Adrenal gland (tissue), 12 donors: ENCODE results near the gene RECK. TPM values are rescaled to one million over a fixed set of nuclear protein-coding genes. Genes with fewer than 3 reads are reported as not detected.

Experiments used
- DNase-seq, 7 donors: peaks; one replicate each; pipeline ENCODE4 v3.0.0-alpha.2; 2019 to 2020
- H3K27ac ChIP-seq, 5 donors: fragments of 200-600 bp; sonication (generic) in 4 of 5; 1 replicate in 3 of 5; 2 replicates in 2 of 5; pipeline versions ENCODE4 v1.5.1 to v1.8.0; 2016 to 2020; ENCODE audit warnings: mild to moderate bottlenecking in 1 of 5
- H3K27me3 ChIP-seq: fragments of 200-600 bp; 2 replicates; pipeline ENCODE4 v1.8.0; 2021
- H3K36me3 ChIP-seq, 2 donors: fragments of 200-600 bp; replicated peaks in 1 of 2; 1 replicate in 1 of 2; 2 replicates in 1 of 2; pipeline versions ENCODE4 v1.5.1 to v1.8.0; 2018 to 2022
- H3K4me1 ChIP-seq, 2 donors: fragments of 200-600 bp; replicated peaks in 1 of 2; 1 replicate in 1 of 2; 2 replicates in 1 of 2; pipeline versions ENCODE4 v1.5.1 to v1.8.0; 2018 to 2021
- H3K4me3 ChIP-seq, 4 donors: fragments of 200-600 bp; sonication (generic) in 3 of 4; one replicate each; pipeline ENCODE4 v1.5.1; 2016 to 2018
- H3K9me3 ChIP-seq, 3 donors: fragments of 200-600 bp; sonication (generic) in 1 of 3; replicated peaks in 1 of 3; 1 replicate in 2 of 3; 2 replicates in 1 of 3; pipeline versions ENCODE4 v1.5.1 to v1.8.0; 2016 to 2021
- POLR2A ChIP-seq, 2 donors: fragments of 450-650 bp; IDR thresholded peaks; one replicate each; pipeline ENCODE4 v1.6.1; 2017; ENCODE audit warnings: antibody characterized with exemption in 2 of 2, mild to moderate bottlenecking in 2 of 2, moderate library complexity in 1 of 2
- WGBS, 4 donors: extraction: QIAGEN DNeasy Blood & Tissue Kit in 2 of 4; methylation state at CpG; one replicate each; pipeline versions ENCODE4 v1.1.5 to v1.1.7; 2013 to 2017; 5-methylcytosine and 5-hydroxymethylcytosine counted together
- intact Hi-C, 2 donors: fragments of 100-400 bp; cut with DNase I; formaldehyde crosslinking; loops; one replicate each; pipeline versions ENCODE4 v1.14.1 to v1.15.0; 2022 to 2023
- polyA plus RNA-seq, 3 donors: library from polyadenylated mRNA; stranded (reverse); fragments of 200-250 nt in 2 of 3; fragments of 350-450 nt in 1 of 3; fragmentation: Illumina TruSeq in 1 of 3; extraction: RNeasy Lipid Tissue Mini Kit (QIAGEN cat#74804) in 1 of 3; gene quantifications; one replicate each; pipeline ENCODE4 v1.2.3, GENCODE V29; 2013 to 2014
- total RNA-seq, 9 donors: library from RNA; depleted of rRNA in 4 of 9; stranded (reverse); fragments of >200 nt in 4 of 9; fragments of 120-200 nt in 1 of 9; fragmentation: NEBNext Ultra II Directional in 1 of 9; extraction: Animal tissue kit (Norgen Biotek cat#: 25700) in 1 of 9; gene quantifications; one replicate each; pipeline versions ENCODE4 v1.1.0 to v1.2.4, GENCODE V29; 2013 to 2023
- TF ChIP-seq, protein P1 (sequence below), 6 experiments: fragments of 450-650 bp in 4 of 6; fragments of 200-600 bp in 2 of 6; sonication (generic) in 1 of 6; IDR thresholded peaks; 1 replicate in 5 of 6; 2 replicates in 1 of 6; pipeline versions ENCODE4 v1.5.1 to v1.8.0; 2016 to 2021; ENCODE audit warnings: antibody characterized with exemption in 6 of 6, mild to moderate bottlenecking in 2 of 6, moderate library complexity in 1 of 6
- donor health status: healthy with polysubstance abuse.
- donor health status: Bipolar disorder and iron deficiency.
- donor health status: DM: yes; HTN: yes; CAD: no.
- donor health status: DM: no; HTN: no; CAD: no.
- donor health status: DM: no; HTN: no; CAD: no.
- donor health status: DM: yes; HTN: yes; CAD: no.

Gene RECK
- total and polyA plus RNA-seq, 12 donors: 4.1 to 15.8 (median 9.6) TPM

DNA sequence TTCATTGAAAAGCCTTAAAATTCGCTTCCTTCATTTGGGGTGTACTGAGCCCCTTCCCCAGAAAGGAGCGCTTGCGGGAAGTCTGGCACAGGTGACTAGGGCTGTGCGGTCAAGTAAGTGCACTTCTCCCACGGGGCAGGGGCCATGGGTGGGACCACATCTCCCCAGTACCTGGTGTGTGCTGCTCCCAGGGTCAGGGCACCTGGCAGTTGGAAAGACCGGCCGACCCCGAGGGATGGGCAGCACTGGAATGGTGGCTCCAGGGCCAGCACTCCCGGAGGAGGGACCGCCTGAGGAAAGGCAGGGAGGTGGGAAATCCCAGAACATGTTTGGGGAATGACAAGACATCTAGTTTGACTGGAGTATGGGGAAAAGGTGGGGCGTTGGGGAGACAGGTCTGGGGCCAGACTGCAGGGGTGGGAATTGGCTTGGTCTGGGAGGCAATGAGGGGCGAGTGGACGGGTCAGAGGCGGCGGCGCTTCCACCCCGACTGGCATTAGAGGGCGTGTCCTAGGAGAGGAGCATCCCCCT lies 99.1 kb downstream of the RECK start:
- Histone ChIP-seq H3K4me1 (peaks cover 9 to 21% of the 10 kb centered on the region in 2 donors), H3K36me3 (no peaks in the 10 kb centered on the region), H3K4me3 (peak overlapping the region in 2 of 4 donors; percentile 41 to 89), H3K27me3 (no peaks in the 10 kb centered on the region), H3K9me3 (no peaks in the 10 kb centered on the region), H3K27ac (no peak overlapping the region)
- DNase-seq: peak in 1 of 7 donors; percentile 40
- 20 to 42% (median 26%) methylated on average over 8 to 18 of the region's 18 CpGs for WGBS, 4 donors
- intact Hi-C loops: no loop called here
- TF ChIP-seq, protein P1, sequence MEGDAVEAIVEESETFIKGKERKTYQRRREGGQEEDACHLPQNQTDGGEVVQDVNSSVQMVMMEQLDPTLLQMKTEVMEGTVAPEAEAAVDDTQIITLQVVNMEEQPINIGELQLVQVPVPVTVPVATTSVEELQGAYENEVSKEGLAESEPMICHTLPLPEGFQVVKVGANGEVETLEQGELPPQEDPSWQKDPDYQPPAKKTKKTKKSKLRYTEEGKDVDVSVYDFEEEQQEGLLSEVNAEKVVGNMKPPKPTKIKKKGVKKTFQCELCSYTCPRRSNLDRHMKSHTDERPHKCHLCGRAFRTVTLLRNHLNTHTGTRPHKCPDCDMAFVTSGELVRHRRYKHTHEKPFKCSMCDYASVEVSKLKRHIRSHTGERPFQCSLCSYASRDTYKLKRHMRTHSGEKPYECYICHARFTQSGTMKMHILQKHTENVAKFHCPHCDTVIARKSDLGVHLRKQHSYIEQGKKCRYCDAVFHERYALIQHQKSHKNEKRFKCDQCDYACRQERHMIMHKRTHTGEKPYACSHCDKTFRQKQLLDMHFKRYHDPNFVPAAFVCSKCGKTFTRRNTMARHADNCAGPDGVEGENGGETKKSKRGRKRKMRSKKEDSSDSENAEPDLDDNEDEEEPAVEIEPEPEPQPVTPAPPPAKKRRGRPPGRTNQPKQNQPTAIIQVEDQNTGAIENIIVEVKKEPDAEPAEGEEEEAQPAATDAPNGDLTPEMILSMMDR (IDR thresholded peaks at IDR 0.05): no peak
- no peak for TF ChIP-seq POLR2A (IDR thresholded peaks at IDR 0.05)

DNA sequence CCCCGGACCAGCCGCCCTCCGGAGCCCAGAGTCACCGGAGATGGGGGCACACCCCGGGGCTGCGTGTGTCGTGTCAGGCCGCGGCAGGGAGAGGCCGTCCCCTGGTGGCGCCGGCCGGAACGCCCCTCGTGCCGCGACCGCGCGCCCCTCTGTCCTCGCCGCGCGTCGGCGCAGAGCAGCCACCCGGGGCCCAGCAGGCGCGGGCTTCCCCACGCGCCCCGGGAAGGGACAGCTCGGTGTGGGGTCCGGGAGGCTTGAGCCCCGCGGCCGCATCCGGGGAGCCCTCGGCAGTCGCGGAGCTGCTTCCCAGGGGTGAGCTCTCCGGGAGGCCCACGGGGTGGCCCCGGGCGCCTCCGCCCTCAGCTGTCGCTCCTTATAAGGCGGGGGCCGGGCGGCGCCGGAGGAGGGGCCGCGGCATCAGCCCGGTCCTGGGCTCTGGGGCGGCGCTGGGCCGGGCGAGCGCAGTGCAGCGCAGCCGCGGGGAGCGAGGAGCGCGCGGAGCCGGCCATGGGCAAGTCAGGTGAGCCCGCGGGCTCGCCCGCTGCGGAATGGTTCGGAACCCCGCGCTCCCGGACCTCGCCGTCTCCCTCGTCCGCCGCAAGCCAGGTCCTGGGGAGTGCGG lies 99.7 kb downstream of the RECK start, which contains the start of gene GLIPR2:
Gene GLIPR2, plus strand, starts transcription at position 462 of the 622 bp plus-strand sequence. Its CDS starts 46 bp downstream, at position 508.
- H3K36me3 ChIP-seq: no peaks in the 10 kb centered on the region
- peak; percentile 58 to 76 for TF ChIP-seq POLR2A (IDR thresholded peaks at IDR 0.05)
- TF ChIP-seq, protein P1 (IDR thresholded peaks at IDR 0.05): peak in 3 of 6 experiments; percentile 18 to 43 (median 38)
- WGBS, 4 donors: 0 to 1% methylated on average over 73 to 83 of the region's 83 CpGs; no CpG with 5 or more reads in 2 of the 4 donors
- H3K4me1 ChIP-seq: peaks cover 9 to 27% of the 10 kb centered on the region in 2 donors
- peak within 1 kb of the TSS in 3 of 5 donors; percentile 48 to 67 (median 53) for H3K27ac ChIP-seq
- H3K9me3 ChIP-seq: no peaks in the 10 kb centered on the region
- intact Hi-C loops: no loop called here
- DNase-seq: peak; percentile 60 to 79 (median 78)
- H3K27me3 ChIP-seq: no peaks in the 10 kb centered on the region
- H3K4me3 ChIP-seq: peak within 1 kb of the TSS in 3 of 4 donors; percentile 34 to 89 (median 41)

DNA sequence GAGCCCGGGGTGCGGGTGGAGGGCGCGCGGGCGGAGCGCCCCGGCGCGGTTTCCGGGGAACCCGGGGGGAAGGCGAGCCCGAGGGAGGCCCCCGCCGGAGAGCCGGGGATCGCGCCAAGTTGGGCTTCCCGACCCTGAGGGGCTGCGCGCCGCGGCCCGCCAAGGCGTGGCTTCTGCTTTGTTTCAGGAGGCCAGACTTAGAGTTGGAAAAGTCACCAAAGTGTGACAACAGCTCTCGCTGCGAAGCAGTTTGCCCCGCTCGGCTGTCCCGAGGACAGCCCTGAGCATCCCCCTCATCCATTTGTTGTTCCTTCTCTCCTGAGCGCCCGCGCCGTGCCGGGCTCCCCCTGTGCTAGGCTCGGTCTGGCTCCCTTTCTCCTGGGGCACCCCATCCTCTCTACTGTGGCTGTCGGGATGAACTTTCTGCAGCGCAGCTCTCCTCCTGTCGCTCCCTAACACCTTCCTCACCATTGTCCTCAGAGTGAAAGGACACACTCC lies 100.2 kb downstream of the RECK start:
- 1 to 3% (median 1%) methylated on average over 5 to 40 of the region's 40 CpGs for WGBS, 4 donors
- Histone ChIP-seq H3K27me3 (no peaks in the 10 kb centered on the region), H3K27ac (peak overlapping the region in 3 of 5 donors; percentile 48 to 67 (median 53)), H3K36me3 (no peaks in the 10 kb centered on the region), H3K4me3 (peak overlapping the region in 3 of 4 donors; percentile 34 to 89 (median 41)), H3K4me1 (peaks cover 9 to 33% of the 10 kb centered on the region in 2 donors), H3K9me3 (no peaks in the 10 kb centered on the region)
- intact Hi-C loops: no loop called here
- DNase-seq: no peak
- TF ChIP-seq, protein P1 (IDR thresholded peaks at IDR 0.05): no peak
- no peak for TF ChIP-seq POLR2A (IDR thresholded peaks at IDR 0.05)

DNA sequence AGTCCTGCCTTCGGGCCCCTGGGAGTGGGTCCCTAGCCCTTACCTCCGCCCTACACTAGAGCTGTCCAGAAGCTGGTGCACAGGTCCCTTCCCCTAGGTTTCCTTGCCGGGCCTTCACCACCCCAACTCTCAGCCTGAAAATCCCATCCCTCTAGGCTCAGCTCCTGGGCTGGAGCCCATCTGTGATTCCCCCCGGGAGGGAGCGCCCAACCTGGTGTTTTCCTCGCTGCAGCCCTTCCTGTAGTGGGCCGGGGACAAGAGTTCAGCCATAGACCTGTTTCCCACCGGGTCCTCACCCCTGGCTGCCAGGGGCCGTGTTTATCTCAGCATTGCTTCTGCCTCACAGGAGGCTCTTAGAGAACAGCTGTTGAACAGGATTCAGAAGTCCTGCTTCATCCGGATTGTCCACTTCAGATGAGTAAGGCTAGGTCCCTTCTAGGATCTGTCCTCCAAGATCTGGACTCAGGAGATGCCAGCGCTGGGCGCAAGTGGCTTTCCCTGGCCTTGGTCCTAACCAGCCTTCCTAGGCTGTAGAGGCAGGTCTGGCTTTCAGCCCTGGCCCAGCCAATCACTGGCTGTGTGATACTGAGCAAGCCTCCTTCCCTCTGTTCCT lies 100.8 kb downstream of the RECK start:
- 25 to 35% (median 31%) methylated on average over 3 to 12 of the region's 12 CpGs for WGBS, 4 donors
- Histone ChIP-seq H3K4me3 (peak overlapping the region in 3 of 4 donors; percentile 34 to 89 (median 41)), H3K36me3 (no peaks in the 10 kb centered on the region), H3K27ac (peak overlapping the region in 1 of 5 donors; percentile 67), H3K4me1 (peaks cover 12 to 37% of the 10 kb centered on the region in 2 donors), H3K9me3 (no peaks in the 10 kb centered on the region), H3K27me3 (no peaks in the 10 kb centered on the region)
- intact Hi-C loops: no loop called here
- TF ChIP-seq, protein P1 (IDR thresholded peaks at IDR 0.05): no peak
- no peak for TF ChIP-seq POLR2A (IDR thresholded peaks at IDR 0.05)
- DNase-seq: peak in 2 of 7 donors; percentile 35 to 36
